ENCODE data around the gene LIPJ. TPM values are rescaled to one million over a fixed set of nuclear protein-coding genes. Genes with fewer than 3 reads are reported as not detected.

The LIPJ gene
- total and polyA plus RNA-seq, 7 donors, result 0.03 to 0.30 (median 0.15) TPM; not detected in 1

GRCh38 chr10:88594482-88594881 lies 7.9 kb downstream of the LIPJ start:
- 87 to 93% (median 90%) methylated on average over 1 of the region's 1 CpG for WGBS, 3 donors
- no peak overlapping the region for H3K4me3 ChIP-seq
- no peaks in the 10 kb centered on the region for H3K36me3 ChIP-seq (ENCODE audit: insufficient read depth in 1 of 2, low read depth in 1 of 2)
- H3K9me3 ChIP-seq, result no peaks in the 10 kb centered on the region
- H3K27ac ChIP-seq, result no peak overlapping the region
- no peaks in the 10 kb centered on the region for H3K4me1 ChIP-seq
- intact Hi-C loops (cut with DNase I), result no loop called here
- H3K27me3 ChIP-seq (ENCODE audit: insufficient read depth in 3 of 3, low read length in 2 of 3), result no peaks in the 10 kb centered on the region
- TF ChIP-seq, protein P1, sequence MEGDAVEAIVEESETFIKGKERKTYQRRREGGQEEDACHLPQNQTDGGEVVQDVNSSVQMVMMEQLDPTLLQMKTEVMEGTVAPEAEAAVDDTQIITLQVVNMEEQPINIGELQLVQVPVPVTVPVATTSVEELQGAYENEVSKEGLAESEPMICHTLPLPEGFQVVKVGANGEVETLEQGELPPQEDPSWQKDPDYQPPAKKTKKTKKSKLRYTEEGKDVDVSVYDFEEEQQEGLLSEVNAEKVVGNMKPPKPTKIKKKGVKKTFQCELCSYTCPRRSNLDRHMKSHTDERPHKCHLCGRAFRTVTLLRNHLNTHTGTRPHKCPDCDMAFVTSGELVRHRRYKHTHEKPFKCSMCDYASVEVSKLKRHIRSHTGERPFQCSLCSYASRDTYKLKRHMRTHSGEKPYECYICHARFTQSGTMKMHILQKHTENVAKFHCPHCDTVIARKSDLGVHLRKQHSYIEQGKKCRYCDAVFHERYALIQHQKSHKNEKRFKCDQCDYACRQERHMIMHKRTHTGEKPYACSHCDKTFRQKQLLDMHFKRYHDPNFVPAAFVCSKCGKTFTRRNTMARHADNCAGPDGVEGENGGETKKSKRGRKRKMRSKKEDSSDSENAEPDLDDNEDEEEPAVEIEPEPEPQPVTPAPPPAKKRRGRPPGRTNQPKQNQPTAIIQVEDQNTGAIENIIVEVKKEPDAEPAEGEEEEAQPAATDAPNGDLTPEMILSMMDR (IDR thresholded peaks at IDR 0.05), result no peak
- DNase-seq (no peak), ATAC-seq (no peak)

- Histone ChIP-seq H3K4me3 (no peak overlapping the region), H3K4me1 (no peaks in the 10 kb centered on the region), H3K27ac (no peak overlapping the region), H3K36me3 (ENCODE audit: insufficient read depth in 1 of 2, low read depth in 1 of 2) (no peaks in the 10 kb centered on the region), H3K27me3 (ENCODE audit: insufficient read depth in 3 of 3, low read length in 2 of 3) (no peaks in the 10 kb centered on the region), H3K9me3 (no peaks in the 10 kb centered on the region)
- TF ChIP-seq, protein P1 (IDR thresholded peaks at IDR 0.05), result no peak
- intact Hi-C loops (cut with DNase I), result no loop called here
- ATAC-seq (no peak), DNase-seq (no peak)
- WGBS, 3 donors, result 83 to 93% (median 93%) methylated on average over 1 of the region's 1 CpG
Observed at GRCh38 chr10:88598055-88598454, 11.5 kb downstream of the LIPJ start.

GRCh38 chr10:88608052-88608732 lies 21.6 kb downstream of the LIPJ start:
- ATAC-seq (no peak), DNase-seq (no peak)
- Histone ChIP-seq H3K36me3 (ENCODE audit: insufficient read depth in 1 of 2, low read depth in 1 of 2) (no peaks in the 10 kb centered on the region), H3K4me3 (no peak overlapping the region), H3K9me3 (no peaks in the 10 kb centered on the region), H3K27me3 (ENCODE audit: insufficient read depth in 3 of 3, low read length in 2 of 3) (no peaks in the 10 kb centered on the region), H3K4me1 (no peaks in the 10 kb centered on the region), H3K27ac (no peak overlapping the region)
- 74 to 76% (median 75%) methylated on average over 6 of the region's 6 CpGs for WGBS, 3 donors
- intact Hi-C loops (cut with DNase I), result no loop called here
- TF ChIP-seq, protein P1 (IDR thresholded peaks at IDR 0.05), result no peak

GRCh38 chr10:88608780-88609179 lies 22.2 kb downstream of the LIPJ start:
- no peak for ATAC-seq
- no peaks in the 10 kb centered on the region for H3K9me3 ChIP-seq
- H3K27ac ChIP-seq, result no peak overlapping the region
- no peak for DNase-seq
- no peaks in the 10 kb centered on the region for H3K27me3 ChIP-seq (ENCODE audit: insufficient read depth in 3 of 3, low read length in 2 of 3)
- no peak overlapping the region for H3K4me3 ChIP-seq
- 35 to 48% (median 42%) methylated on average over 2 of the region's 2 CpGs for WGBS, 3 donors
- intact Hi-C loops (cut with DNase I), result no loop called here
- no peaks in the 10 kb centered on the region for H3K36me3 ChIP-seq (ENCODE audit: insufficient read depth in 1 of 2, low read depth in 1 of 2)
- no peaks in the 10 kb centered on the region for H3K4me1 ChIP-seq
- TF ChIP-seq, protein P1 (IDR thresholded peaks at IDR 0.05), result no peak

Measured in psoas muscle (tissue), 8 donors.